IMR-90 (cell line): ENCODE results near the gene BCL2L12. TPM values are rescaled to one million over a fixed set of nuclear protein-coding genes. Genes with fewer than 3 reads are reported as not detected.

Experiments used
- ATAC-seq: fragments of 200-7000 bp; cut with Tn5 transposase; 2 replicates; pipeline ENCODE4 v1.9.1; 2020; ENCODE audit warnings: low read depth, mild to moderate bottlenecking, moderate library complexity
- BruUV-seq: library from RNA; stranded (reverse); fragments of 400-500 nt; replicated peaks from 2 replicates; lab custom pipeline; 2021; lab: Mats Ljungman, UMichigan
- CTCF ChIA-PET: fragments of 300-600 bp; formaldehyde crosslinking; extraction: SDS; loops from one replicate; lab custom pipeline; 2021; ENCODE audit warnings: antibody characterized with exemption; lab: Yijun Ruan, JAX
- POLR2A ChIA-PET: fragments of 300-600 bp; sonication (Branson Sonifier 250); formaldehyde crosslinking; loops from one replicate; lab custom pipeline; 2022; ENCODE audit warnings: antibody characterized with exemption; ENCODE audit not compliant: unreplicated experiment; lab: Charles Lee
- DNase-seq: peaks from one replicate; pipeline ENCODE4 v3.0.0; 2013
- H2AFZ ChIP-seq: replicated peaks from 2 replicates; pipeline ENCODE3; 2013; ENCODE audit warnings: low read length, mild to moderate bottlenecking; ENCODE audit not compliant: poor library complexity
- H2AK5ac ChIP-seq: 2 replicates; pipeline ENCODE4 v1.6.1; 2013; ENCODE audit warnings: low read depth, low read length, inconsistent platforms
- H2AK9ac ChIP-seq: replicated peaks from 2 replicates; pipeline ENCODE3; 2013; ENCODE audit warnings: mild to moderate bottlenecking, low read depth, low read length, moderate library complexity; ENCODE audit not compliant: poor library complexity
- H2BK120ac ChIP-seq: 2 replicates; pipeline ENCODE4 v1.6.1; 2013; ENCODE audit warnings: low read depth, low read length, inconsistent platforms
- H2BK15ac ChIP-seq: 3 replicates; pipeline ENCODE4 v1.6.1; 2013; ENCODE audit warnings: low read depth, low read length, inconsistent platforms
- H2BK20ac ChIP-seq: 2 replicates; pipeline ENCODE4 v1.6.1; 2013; ENCODE audit warnings: low read depth, mild to moderate bottlenecking, inconsistent platforms, low read length, moderate library complexity
- H2BK5ac ChIP-seq: 2 replicates; pipeline ENCODE4 v1.6.1; 2013; ENCODE audit warnings: mild to moderate bottlenecking, low read depth, low read length, inconsistent platforms; ENCODE audit not compliant: poor library complexity, severe bottlenecking
- H3K14ac ChIP-seq: replicated peaks from 2 replicates; pipeline ENCODE4 v1.6.1; 2013; ENCODE audit warnings: low read depth, low read length, inconsistent platforms
- H3K18ac ChIP-seq: 2 replicates; pipeline ENCODE4 v1.6.1; 2013; ENCODE audit warnings: low read depth, low read length, control low read depth
- H3K23ac ChIP-seq: 2 replicates; pipeline ENCODE4 v1.6.1; 2013; ENCODE audit warnings: low read depth, low read length, inconsistent platforms
- H3K27ac ChIP-seq: 2 replicates; pipeline ENCODE4 v1.5.1; 2013; ENCODE audit warnings: mild to moderate bottlenecking, control low read depth, low read length; ENCODE audit not compliant: insufficient read depth
- H3K27me3 ChIP-seq: 2 replicates; pipeline ENCODE4 v1.6.1; 2013; ENCODE audit warnings: low read length; ENCODE audit not compliant: control insufficient read depth, insufficient read depth
- H3K36me3 ChIP-seq: 2 replicates; pipeline ENCODE4 v1.6.1; 2013; ENCODE audit warnings: low read length, mixed read lengths; ENCODE audit not compliant: control insufficient read depth, insufficient read depth
- H3K4ac ChIP-seq: 2 replicates; pipeline ENCODE4 v1.6.1; 2013; ENCODE audit warnings: low read depth, low read length, inconsistent platforms
- H3K4me1 ChIP-seq: 2 replicates; pipeline ENCODE4 v1.6.1; 2013; ENCODE audit warnings: low read length, mixed read lengths; ENCODE audit not compliant: control insufficient read depth, insufficient read depth
- H3K4me2 ChIP-seq: 2 replicates; pipeline ENCODE4 v1.6.1; 2013; ENCODE audit warnings: low read depth, mild to moderate bottlenecking, control low read depth, low read length, moderate library complexity
- H3K4me3 ChIP-seq: 2 replicates; pipeline ENCODE4 v1.5.1; 2013; ENCODE audit warnings: low read depth, mild to moderate bottlenecking, control low read depth, low read length, moderate library complexity; ENCODE audit not compliant: insufficient read depth
- H3K56ac ChIP-seq: 2 replicates; pipeline ENCODE4 v1.6.1; 2013; ENCODE audit warnings: low read length, inconsistent platforms; ENCODE audit not compliant: insufficient read depth; ENCODE audit errors: extremely low read depth
- H3K79me1 ChIP-seq, 2 experiments: 2 replicates each; pipeline ENCODE4 v1.6.1; 2013; ENCODE audit warnings: low read length in 2 of 2, inconsistent platforms in 1 of 2, low read depth in 1 of 2
- H3K9ac ChIP-seq: 2 replicates; pipeline ENCODE4 v1.6.1; 2013; ENCODE audit warnings: low read depth, low read length, control low read depth
- H3K9me1 ChIP-seq: 2 replicates; pipeline ENCODE4 v1.6.1; 2013; ENCODE audit warnings: low read length, inconsistent platforms; ENCODE audit not compliant: insufficient read depth
- H3K9me3 ChIP-seq: 2 replicates; pipeline ENCODE4 v1.6.1; 2013; ENCODE audit warnings: low read length; ENCODE audit not compliant: control insufficient read depth, insufficient read depth
- H4K20me1 ChIP-seq: 2 replicates; pipeline ENCODE4 v1.6.1; 2013; ENCODE audit warnings: low read length, inconsistent platforms; ENCODE audit not compliant: insufficient read depth
- H4K5ac ChIP-seq: 2 replicates; pipeline ENCODE4 v1.6.1; 2013; ENCODE audit warnings: mild to moderate bottlenecking, low read depth, low read length, control low read depth
- H4K8ac ChIP-seq, 2 experiments: 2 replicates each; pipeline ENCODE4 v1.6.1; 2013; ENCODE audit warnings: low read depth in 2 of 2, low read length in 2 of 2, control low read depth in 1 of 2, inconsistent platforms in 1 of 2
- H4K91ac ChIP-seq: 2 replicates; pipeline ENCODE4 v1.6.1; 2013; ENCODE audit warnings: low read depth, low read length, inconsistent platforms; ENCODE audit not compliant: insufficient read depth
- BHLHE40 ChIP-seq: fragments of 150-350 bp; IDR thresholded peaks from 2 replicates; pipeline ENCODE4 v1.6.1; 2016; ENCODE audit warnings: mild to moderate bottlenecking, low read depth, low read length
- CEBPB ChIP-seq: IDR thresholded peaks from 2 replicates; pipeline ENCODE4 v1.6.1; 2012; ENCODE audit warnings: low read depth, low read length, improper control_type of control experiment
- CHD1 ChIP-seq: IDR thresholded peaks from 2 replicates; pipeline ENCODE4 v1.6.1; 2012; ENCODE audit warnings: low read depth, low read length, improper control_type of control experiment
- MXI1 ChIP-seq: IDR thresholded peaks from 2 replicates; pipeline ENCODE4 v1.6.1; 2012; ENCODE audit warnings: low read depth, mild to moderate bottlenecking, low read length, moderate library complexity, borderline replicate concordance
- RAD21 ChIP-seq: IDR thresholded peaks from 2 replicates; pipeline ENCODE4 v1.6.1; 2012; ENCODE audit warnings: low read length, improper control_type of control experiment
- RCOR1 ChIP-seq: IDR thresholded peaks from 2 replicates; pipeline ENCODE4 v1.6.1; 2012; ENCODE audit warnings: mild to moderate bottlenecking, low read length, improper control_type of control experiment; ENCODE audit not compliant: insufficient replicate concordance
- RFX5 ChIP-seq: IDR thresholded peaks from 2 replicates; pipeline ENCODE4 v1.8.0; 2012; ENCODE audit warnings: low read depth, mild to moderate bottlenecking, low read length, moderate library complexity
- WGBS, 2 experiments: methylation state at CpG; one replicate each; pipeline versions ENCODE4 v1.1.5 to v1.1.7; 2013; ENCODE audit warnings: missing lambda C conversion rate in 2 of 2; ENCODE audit not compliant: insufficient read length in 1 of 2; ENCODE audit errors: extremely low coverage in 2 of 2; 5-methylcytosine and 5-hydroxymethylcytosine counted together
- dilution Hi-C: fragments of 300-500 bp; cut with HindIII; formaldehyde crosslinking; loops from one replicate; pipeline ENCODE4 v1.14.3; 2018; ENCODE audit warnings: low sequenced_read_pairs; ENCODE audit not compliant: unreplicated experiment
- in situ Hi-C: fragments of 300-500 bp; cut with MboI; formaldehyde crosslinking; loops from 3 replicates; pipeline ENCODE4 v1.14.3; 2019; ENCODE audit warnings: low sequenced_read_pairs, inconsistent platforms, mixed read lengths
- intact Hi-C: fragments of 100-400 bp; cut with micrococcal nuclease; formaldehyde crosslinking; loops from 2 replicates; pipeline ENCODE4 v1.10.0; 2022
- polyA plus RNA-seq, 3 experiments: library from polyadenylated mRNA; depleted of rRNA; stranded (reverse); fragments of >200 nt; gene quantifications; 2 replicates each; pipeline ENCODE4 v1.2.3, GENCODE V29; 2012; ENCODE audit warnings: low replicate concordance in 1 of 3
- total RNA-seq: library from RNA; depleted of rRNA; stranded (reverse); fragments of >200 nt; gene quantifications from 2 replicates; pipeline ENCODE4 v1.2.3, GENCODE V29; 2012
- TF ChIP-seq, protein P1 (sequence below): fragments of 150-350 bp; IDR thresholded peaks from 2 replicates; pipeline ENCODE4 v1.6.1; 2017; ENCODE audit warnings: mild to moderate bottlenecking, antibody characterized with exemption, low read length, low read depth

Gene BCL2L12
- total and polyA plus RNA-seq, 2 of the 4 experiments (the other 2 are of a cell fraction): 3.9 to 32.6 TPM

DNA sequence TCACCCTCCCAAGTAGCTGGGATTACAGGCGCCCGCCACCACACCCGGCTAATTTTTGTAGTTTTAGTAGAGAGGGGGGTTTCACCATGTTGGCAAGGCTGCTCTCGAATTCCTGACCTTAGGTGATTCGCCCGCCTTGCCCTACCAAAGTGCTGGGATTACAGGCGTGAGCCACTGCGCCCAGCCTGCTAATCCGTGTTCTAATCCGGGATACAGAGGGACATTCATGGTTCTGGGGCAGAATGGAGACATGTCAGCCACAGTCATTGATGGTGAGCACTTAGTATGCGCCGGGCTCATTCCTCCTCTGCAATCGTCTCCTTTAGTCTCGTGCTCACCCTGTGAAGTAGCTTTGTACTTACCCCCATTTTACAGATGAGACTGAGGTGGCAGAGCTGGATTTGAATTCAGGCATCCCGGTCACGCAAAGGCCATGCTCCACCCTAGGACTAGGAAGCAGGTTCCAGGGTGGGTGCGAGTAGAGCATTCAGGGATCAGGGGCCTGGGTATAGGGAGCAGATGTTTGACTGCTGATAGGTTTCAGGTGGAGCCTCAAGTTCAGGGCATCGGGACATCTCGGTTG, 34.0 kb upstream of the BCL2L12 start:
- no peak overlapping the region for H4K5ac ChIP-seq
- no peak overlapping the region for H2AK9ac ChIP-seq
- H3K27me3 ChIP-seq: no peaks in the 10 kb centered on the region
- H3K4me2 ChIP-seq: no peak overlapping the region
- dilution Hi-C loops: no loop called here
- no peak for TF ChIP-seq RCOR1
- TF ChIP-seq RFX5: no peak
- no peak for TF ChIP-seq RAD21
- no peak for TF ChIP-seq MXI1
- TF ChIP-seq, protein P1, sequence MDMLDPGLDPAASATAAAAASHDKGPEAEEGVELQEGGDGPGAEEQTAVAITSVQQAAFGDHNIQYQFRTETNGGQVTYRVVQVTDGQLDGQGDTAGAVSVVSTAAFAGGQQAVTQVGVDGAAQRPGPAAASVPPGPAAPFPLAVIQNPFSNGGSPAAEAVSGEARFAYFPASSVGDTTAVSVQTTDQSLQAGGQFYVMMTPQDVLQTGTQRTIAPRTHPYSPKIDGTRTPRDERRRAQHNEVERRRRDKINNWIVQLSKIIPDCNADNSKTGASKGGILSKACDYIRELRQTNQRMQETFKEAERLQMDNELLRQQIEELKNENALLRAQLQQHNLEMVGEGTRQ: no peak
- no peak for TF ChIP-seq CHD1
- no peak for TF ChIP-seq CEBPB
- no peak for TF ChIP-seq BHLHE40
- no peaks in the 10 kb centered on the region for H4K20me1 ChIP-seq
- no peak overlapping the region for H3K56ac ChIP-seq
- H2AFZ ChIP-seq: no peak overlapping the region
- no peak for DNase-seq
- ChIA-PET CTCF (interaction anchor here (0.6 to 1.0 kb wide), 3 partner anchors 8 to 158 kb away, joined by 3 to 4 read pairs (median 3); partner anchors contain the start of gene FLT3LG), POLR2A (no interaction called here)
- no TSS peak for BruUV-seq
- no peak overlapping the region for H2BK20ac ChIP-seq
- 92% methylated on average over 8 of the region's 19 CpGs; no CpG with 5 or more reads in 1 of the 2 experiments for WGBS, 2 experiments
- no peak overlapping the region for H3K18ac ChIP-seq
- 0 out of 2 replicates have a peak overlapping the region, but pooled peaks have one; percentile 8 for H3K23ac ChIP-seq
- H2BK15ac ChIP-seq: no peak overlapping the region
- H2BK120ac ChIP-seq: no peak overlapping the region
- H4K91ac ChIP-seq: no peak overlapping the region
- peaks cover 23% of the 10 kb centered on the region for H3K36me3 ChIP-seq
- no peak overlapping the region for H4K8ac ChIP-seq
- H3K14ac ChIP-seq: 0 out of 2 replicates have a peak overlapping the region, but pooled peaks have one; percentile 8
- no peak overlapping the region for H3K9ac ChIP-seq
- H3K79me1 ChIP-seq: peaks cover 0 to 29% of the 10 kb centered on the region in 2 experiments; a peak in 2 of 4 replicates
- intact Hi-C loops: no loop called here
- in situ Hi-C loops: no loop called here
- H3K4me3 ChIP-seq: no peak overlapping the region
- H3K27ac ChIP-seq: no peak overlapping the region
- H3K4me1 ChIP-seq: peaks cover 2% of the 10 kb centered on the region; the same call in 1 of the 2 replicates
- no peak overlapping the region for H3K4ac ChIP-seq
- no peaks in the 10 kb centered on the region for H3K9me3 ChIP-seq
- H2BK5ac ChIP-seq: no peak overlapping the region
- H3K9me1 ChIP-seq: peaks cover 9% of the 10 kb centered on the region; the same call in 1 of the 2 replicates
- no peak overlapping the region for H2AK5ac ChIP-seq
- ATAC-seq: no peak
